ENCODE data around the gene TSHZ1. TPM values are rescaled to one million over a fixed set of nuclear protein-coding genes. Genes with fewer than 3 reads are reported as not detected.

Gene TSHZ1
- total RNA-seq, 1 donor from 2014 or later: 24.6 TPM

DNA sequence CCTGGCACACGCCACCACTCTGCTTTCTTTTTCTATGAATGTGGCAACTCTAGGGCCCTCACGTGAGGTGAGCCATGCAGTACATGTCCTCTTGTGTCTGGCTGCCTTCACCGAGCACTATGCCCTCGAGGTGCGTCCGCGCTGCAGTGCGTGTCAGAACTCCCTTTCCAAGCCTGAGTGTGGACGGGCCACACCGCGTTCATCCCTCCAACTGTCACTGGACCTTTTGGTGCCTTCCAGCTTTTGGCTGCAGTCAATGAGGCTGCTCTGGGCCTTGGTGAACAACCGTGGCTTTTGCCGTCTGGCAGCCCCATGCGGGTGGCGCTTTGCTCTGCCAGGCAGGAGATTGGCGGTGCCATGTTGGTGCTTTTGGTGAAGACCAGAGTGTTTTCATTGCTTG is 74.0 kb downstream of the TSHZ1 start:
- Histone ChIP-seq H3K4me3 (no peak overlapping the region), H3K27me3 (ENCODE audit: low read depth) (no peaks in the 10 kb centered on the region), H3K9me3 (replicated peaks) (no peaks in the 10 kb centered on the region), H3K4me1 (peaks cover 17% of the 10 kb centered on the region), H3K36me3 (peaks cover 39% of the 10 kb centered on the region), H3K27ac (replicated peaks) (no peak overlapping the region)
- intact Hi-C loops (cut with micrococcal nuclease): no loop called here
- TF ChIP-seq, protein P1, sequence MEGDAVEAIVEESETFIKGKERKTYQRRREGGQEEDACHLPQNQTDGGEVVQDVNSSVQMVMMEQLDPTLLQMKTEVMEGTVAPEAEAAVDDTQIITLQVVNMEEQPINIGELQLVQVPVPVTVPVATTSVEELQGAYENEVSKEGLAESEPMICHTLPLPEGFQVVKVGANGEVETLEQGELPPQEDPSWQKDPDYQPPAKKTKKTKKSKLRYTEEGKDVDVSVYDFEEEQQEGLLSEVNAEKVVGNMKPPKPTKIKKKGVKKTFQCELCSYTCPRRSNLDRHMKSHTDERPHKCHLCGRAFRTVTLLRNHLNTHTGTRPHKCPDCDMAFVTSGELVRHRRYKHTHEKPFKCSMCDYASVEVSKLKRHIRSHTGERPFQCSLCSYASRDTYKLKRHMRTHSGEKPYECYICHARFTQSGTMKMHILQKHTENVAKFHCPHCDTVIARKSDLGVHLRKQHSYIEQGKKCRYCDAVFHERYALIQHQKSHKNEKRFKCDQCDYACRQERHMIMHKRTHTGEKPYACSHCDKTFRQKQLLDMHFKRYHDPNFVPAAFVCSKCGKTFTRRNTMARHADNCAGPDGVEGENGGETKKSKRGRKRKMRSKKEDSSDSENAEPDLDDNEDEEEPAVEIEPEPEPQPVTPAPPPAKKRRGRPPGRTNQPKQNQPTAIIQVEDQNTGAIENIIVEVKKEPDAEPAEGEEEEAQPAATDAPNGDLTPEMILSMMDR (IDR thresholded peaks at IDR 0.05; ENCODE audit: borderline replicate concordance): no peak
- DNase-seq: no peak

DNA sequence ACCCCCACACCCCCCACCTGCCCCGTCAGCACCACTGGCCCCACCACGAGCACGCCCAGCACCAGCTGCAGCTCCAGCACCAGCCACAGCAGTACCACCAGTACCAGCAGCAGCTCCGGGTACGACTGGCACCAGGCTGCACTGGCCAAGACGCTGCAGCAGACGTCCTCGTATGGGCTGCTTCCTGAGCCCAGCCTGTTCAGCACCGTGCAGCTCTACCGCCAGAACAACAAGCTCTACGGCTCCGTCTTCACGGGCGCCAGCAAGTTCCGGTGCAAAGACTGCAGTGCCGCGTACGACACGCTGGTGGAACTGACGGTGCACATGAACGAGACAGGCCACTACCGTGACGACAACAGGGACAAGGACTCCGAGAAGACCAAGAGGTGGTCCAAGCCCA is 75.3 kb downstream of the TSHZ1 start:
- peaks cover 6% of the 10 kb centered on the region for H3K4me1 ChIP-seq
- DNase-seq: no peak
- peaks cover 39% of the 10 kb centered on the region for H3K36me3 ChIP-seq
- no peaks in the 10 kb centered on the region for H3K9me3 ChIP-seq (replicated peaks)
- H3K27me3 ChIP-seq (ENCODE audit: low read depth): no peaks in the 10 kb centered on the region
- no peak overlapping the region for H3K4me3 ChIP-seq
- TF ChIP-seq, protein P1 (IDR thresholded peaks at IDR 0.05; ENCODE audit: borderline replicate concordance): no peak
- no peak overlapping the region for H3K27ac ChIP-seq (replicated peaks)
- intact Hi-C loops (cut with micrococcal nuclease): no loop called here

DNA sequence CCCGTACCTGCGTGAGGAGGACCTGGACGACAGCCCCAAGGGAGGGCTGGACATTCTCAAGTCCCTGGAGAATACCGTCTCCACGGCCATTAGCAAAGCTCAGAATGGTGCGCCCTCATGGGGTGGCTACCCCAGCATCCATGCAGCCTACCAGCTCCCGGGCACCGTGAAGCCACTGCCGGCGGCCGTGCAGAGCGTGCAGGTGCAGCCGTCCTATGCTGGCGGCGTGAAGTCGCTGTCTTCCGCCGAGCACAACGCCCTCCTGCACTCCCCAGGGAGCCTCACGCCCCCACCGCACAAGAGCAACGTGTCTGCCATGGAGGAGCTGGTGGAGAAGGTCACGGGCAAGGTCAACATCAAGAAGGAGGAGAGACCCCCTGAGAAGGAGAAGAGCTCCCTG is 76.4 kb downstream of the TSHZ1 start:
- intact Hi-C loops (cut with micrococcal nuclease): no loop called here
- TF ChIP-seq, protein P1 (IDR thresholded peaks at IDR 0.05; ENCODE audit: borderline replicate concordance): no peak
- Histone ChIP-seq H3K27ac (replicated peaks) (no peak overlapping the region), H3K4me3 (no peak overlapping the region), H3K4me1 (no peaks in the 10 kb centered on the region), H3K27me3 (ENCODE audit: low read depth) (no peaks in the 10 kb centered on the region), H3K36me3 (peaks cover 39% of the 10 kb centered on the region), H3K9me3 (replicated peaks) (no peaks in the 10 kb centered on the region)
- DNase-seq: no peak

DNA sequence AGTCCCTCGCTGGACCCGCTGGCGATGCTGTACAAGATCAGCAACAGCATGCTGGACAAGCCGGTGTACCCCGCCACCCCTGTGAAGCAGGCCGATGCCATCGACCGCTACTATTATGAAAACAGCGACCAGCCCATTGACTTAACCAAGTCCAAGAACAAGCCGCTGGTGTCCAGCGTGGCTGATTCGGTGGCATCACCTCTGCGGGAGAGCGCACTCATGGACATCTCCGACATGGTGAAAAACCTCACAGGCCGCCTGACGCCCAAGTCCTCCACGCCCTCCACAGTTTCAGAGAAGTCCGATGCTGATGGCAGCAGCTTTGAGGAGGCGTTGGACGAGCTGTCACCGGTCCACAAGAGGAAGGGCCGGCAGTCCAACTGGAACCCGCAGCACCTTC is 77.1 kb downstream of the TSHZ1 start:
- intact Hi-C loops (cut with micrococcal nuclease): no loop called here
- Histone ChIP-seq H3K4me3 (no peak overlapping the region), H3K27me3 (ENCODE audit: low read depth) (no peaks in the 10 kb centered on the region), H3K4me1 (no peaks in the 10 kb centered on the region), H3K36me3 (peaks cover 39% of the 10 kb centered on the region), H3K9me3 (replicated peaks) (no peaks in the 10 kb centered on the region), H3K27ac (replicated peaks) (no peak overlapping the region)
- no peak for DNase-seq
- TF ChIP-seq, protein P1 (IDR thresholded peaks at IDR 0.05; ENCODE audit: borderline replicate concordance): no peak

DNA sequence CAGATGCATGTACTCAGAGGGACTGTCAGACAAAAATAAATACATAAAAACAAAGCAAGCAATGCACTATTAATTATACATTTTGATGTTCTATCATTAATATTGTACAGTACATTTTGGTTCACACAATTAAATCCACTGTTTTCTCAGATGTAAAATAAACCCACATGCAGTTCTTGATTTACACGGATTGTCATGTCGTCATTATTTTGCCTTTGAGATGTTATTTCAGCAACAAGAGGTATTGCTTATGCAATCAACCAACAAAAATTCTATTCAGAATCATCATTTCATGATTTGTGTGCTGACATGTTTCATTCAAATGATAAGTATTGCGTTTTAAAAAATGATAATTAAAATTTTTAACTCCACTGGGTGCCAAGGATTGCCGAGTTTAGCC is 79.2 kb downstream of the TSHZ1 start:
- no peaks in the 10 kb centered on the region for H3K27me3 ChIP-seq (ENCODE audit: low read depth)
- no peak overlapping the region for H3K4me3 ChIP-seq
- no peaks in the 10 kb centered on the region for H3K4me1 ChIP-seq
- H3K36me3 ChIP-seq: peaks cover 39% of the 10 kb centered on the region
- intact Hi-C loops (cut with micrococcal nuclease): no loop called here
- TF ChIP-seq, protein P1 (IDR thresholded peaks at IDR 0.05; ENCODE audit: borderline replicate concordance): no peak
- H3K27ac ChIP-seq (replicated peaks): no peak overlapping the region
- H3K9me3 ChIP-seq (replicated peaks): no peaks in the 10 kb centered on the region
- no peak for DNase-seq

Measured in left ventricle myocardium inferior (tissue), 1 donor.